GDM1 (cell line): Measurements from ENCODE around the gene IL10RA.

Experiments used
- DNase-seq: peaks from one replicate; lab custom pipeline; 2025; lab: John Stamatoyannopoulos, UW

Gene IL10RA

GRCh38 chr11:118046964-118047700 is 60.9 kb downstream of the IL10RA start:
- no peak for DNase-seq

DNA sequence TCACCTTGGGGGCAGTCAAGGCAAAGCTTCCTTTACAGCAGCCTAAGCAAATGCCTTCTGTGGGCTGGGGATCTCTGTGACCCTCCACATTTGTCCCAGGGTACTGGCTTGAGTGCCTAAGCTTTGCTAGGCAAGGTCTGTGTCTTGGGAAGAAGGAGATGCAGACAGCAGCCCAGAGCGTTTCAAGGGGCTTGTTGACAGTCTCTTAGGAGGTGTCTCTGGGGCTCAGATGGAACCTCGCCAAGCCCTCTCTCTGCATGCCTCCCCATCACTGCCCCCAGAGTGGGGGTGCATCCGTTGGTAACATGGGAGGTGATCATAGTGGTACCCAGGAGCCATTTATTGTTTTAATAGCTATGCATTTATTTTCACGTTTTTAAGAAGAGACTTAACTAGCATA is 61.6 kb downstream of the IL10RA start:
- no peak for DNase-seq

DNA sequence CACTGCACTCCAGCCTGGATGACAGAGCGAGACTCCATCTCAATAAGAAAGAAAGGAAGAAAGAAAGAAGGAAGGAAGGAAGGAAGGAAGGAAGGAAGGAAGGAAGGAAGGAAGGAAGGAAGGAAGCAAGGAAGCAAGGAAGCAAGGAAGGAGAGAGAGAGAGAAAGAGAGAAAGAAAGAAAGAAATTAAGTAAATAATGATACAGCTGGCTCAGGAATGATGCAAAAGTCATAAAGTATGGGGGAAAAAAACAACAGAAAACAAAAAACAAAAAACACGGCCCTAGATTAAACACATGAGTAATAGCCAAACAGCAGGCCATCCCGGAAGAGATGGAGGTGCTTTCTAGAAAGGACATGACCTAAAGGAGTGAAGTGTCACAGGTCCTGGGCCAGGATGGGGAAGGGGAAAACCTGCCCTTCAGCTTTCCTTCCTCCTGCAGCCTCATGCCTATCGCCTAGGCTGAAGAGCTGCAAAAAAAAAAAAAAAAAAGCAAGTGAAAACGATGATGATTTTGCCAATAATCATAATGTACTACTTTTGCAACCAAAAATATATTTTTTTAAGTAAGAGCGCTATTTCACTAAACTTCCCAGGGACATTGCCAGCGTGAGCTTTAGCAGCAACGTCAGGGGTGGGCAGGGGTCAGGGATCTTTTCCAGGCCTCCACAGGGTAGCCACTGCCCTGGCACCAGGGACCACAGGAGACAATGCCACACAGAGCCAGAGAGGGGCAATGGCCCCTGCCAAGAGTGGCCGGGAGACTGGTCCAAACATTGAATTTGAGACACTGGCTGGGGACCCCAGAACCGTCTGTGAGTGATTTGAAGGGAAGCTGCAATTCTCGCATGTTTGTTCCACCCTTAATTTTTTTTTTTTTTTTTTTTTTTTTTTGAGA is 62.5 kb downstream of the IL10RA start:
- no peak for DNase-seq

DNA sequence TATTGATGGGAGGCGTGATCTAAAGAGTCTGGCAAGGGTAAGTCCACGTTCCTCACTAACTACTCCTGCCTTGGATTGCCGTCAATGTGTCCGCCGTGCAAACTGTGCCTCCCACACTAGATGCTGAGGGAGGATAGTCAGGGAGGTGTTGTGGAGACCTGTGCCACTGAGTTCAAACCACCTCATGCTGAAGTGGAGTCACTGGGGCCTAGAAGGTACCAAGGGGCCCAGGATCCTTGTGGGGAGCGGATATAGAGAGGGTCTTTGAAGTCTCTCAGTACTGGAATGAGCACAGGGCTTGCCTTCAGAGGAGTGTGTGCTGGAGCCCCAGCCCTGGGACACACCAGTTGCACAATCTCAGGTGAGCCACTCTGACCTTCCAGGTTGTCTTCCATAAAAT is 63.6 kb downstream of the IL10RA start:
- DNase-seq = no peak

DNA sequence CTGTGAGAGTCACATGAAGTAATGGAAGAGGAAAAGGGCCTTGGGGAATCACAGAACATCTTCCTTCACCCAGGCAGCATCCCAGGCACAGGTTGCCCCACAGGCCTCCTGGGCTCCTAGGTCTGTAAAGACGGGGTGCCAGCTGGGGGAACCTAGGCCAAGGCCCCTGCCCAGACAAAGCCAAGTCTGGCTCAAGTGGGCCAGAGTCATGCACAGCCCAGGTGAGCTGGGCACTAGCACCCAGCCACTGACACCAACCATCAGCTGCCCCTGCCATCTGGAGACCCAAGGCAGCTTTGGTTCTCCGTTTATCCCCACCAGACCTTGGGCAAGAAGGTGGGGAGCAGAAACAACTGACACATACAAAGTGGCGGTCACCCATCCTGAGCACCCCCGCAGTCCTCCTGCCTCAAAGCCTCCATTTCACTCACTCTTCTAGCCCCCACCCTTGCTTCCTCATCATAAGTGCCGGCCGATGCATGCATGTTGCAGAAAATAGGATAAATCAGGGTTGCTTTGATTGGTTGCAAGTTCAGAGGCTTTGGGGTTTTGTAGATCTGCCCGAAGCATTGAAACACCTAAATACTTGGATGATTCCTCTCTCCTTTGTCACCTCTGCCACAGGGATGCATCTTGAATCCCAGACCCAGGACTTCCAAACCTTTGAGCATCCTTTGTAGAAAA is 64.2 kb downstream of the IL10RA start:
- no peak for DNase-seq
